Germinal center (tissue), 1 donor: ENCODE data around the gene EFCAB6.

Experiments
- DNase-seq: peaks from one replicate; pipeline ENCODE4 v3.0.0; 2012; ENCODE audit warnings: mixed read lengths, low spot score

EFCAB6 gene

DNA sequence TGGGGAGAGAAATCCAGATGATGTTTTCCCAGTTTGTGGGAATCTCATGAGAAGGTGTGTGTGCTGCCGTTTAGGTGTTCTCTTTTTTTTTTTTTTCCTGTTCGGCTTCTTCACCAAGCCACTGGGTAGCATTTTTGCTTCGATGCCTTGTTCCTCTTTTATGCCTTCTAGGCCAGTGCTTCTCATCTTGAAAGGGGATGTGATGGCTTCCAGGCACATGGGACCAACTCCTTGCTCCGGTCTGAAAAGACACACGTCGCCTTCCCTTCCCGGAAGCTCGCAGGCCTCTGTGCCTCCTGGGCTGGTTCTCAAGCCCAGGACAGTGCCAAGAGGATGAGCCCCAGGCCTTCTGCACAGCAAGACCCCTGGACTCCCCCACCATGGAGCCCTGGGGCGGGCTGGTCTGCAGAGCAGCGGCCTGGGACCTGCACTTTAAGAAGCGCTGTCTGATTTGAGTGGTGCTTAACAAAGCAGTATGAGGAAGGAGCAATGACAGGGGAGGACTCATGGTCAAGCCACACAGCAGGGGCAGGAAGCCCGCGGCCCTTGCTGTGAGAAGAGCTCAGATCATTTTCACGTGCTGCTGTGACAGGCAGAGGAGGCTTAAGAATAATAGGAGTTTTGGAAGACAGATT is 241.5 kb downstream of the EFCAB6 start:
- no peak for DNase-seq

DNA sequence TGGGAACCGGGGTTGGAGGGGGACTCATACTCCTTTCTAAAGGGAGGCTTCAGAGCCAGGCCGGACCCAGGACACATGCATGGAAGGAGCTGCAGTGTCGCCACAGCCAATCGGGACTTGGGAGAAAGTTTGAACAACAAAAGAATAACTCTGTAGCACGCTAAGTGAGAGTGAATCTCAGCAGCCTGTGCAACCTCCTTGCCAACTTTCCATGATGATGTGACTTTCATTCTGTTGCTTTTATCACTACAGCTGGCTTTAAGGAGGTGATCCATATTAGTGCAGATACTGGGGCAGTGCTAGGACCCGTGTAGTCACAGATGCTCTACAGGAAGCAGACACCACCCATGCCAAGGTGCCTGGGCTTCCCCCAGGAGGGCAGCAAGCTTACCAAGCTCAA is 243.0 kb downstream of the EFCAB6 start:
- no peak for DNase-seq

DNA sequence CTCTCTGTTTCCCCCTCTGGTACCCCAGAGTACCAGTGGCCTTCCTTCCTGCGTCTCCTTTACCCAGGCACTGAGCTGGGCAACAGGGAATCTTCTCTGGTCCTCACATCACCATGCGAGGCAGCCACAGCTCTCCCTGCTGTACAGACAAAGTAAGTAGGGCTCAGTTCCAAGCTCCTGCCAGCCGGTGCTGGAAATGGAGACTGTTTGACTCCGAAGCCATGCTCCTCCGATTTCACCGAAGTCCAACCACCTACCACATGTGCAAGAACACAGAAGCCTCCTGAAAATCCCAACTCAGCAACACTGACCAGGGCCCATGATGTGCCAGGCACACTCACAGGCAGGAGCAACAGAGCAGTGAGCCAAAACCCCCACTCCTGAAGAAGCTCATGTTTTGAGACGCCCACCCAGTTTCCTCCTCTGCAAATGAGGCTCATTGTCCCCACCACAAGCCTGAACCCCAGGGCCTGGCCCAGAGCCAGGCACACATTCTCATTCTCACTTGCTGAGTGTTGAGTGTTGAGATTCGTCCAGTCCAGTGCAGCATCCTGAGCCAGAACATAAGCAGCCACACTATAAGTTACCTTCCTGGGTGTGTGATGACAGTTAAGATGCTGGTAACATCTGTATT is 244.3 kb downstream of the EFCAB6 start:
- DNase-seq = no peak

DNA sequence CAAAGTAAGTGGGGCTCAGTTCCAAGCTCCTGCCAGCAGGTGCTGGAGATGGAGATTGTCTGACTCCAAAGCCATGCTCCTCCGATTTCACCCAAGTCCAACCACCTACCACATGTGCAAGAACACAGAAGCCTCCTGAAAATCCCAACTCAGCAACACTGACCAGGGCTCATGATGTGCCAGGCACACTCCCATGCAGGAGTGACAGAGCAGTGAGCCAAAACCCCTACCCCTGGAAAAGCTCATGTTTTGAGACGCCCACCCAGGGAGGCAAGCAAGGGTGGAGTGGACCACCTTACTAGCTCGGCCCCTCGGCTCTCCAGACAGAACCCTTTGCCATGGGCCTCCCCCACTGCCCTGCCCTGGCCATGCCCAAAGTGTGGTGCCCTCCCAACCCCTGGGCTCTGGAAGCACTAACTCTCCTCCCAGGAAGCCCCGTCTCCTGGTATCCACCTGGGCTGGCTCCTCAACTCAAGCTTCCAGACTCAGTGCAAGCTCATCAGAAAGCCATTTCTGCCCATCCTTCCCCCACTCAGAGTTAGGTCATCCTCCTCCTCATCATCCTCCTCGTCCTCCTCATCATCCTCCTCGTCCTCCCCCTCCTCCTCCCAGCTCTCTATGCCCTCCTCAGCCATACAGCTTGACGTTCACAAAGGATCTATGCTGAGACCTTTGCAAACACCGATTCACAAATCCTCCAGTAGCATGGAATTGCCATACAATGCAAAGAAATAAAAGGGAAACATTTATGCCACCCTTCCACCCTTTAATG is 245.4 kb downstream of the EFCAB6 start:
- DNase-seq = no peak

- no peak for DNase-seq
Observed at GRCh38 chr22:43566021-43566420, 246.1 kb downstream of the EFCAB6 start.

- no peak for DNase-seq
Observed at GRCh38 chr22:43564859-43565258, 247.2 kb downstream of the EFCAB6 start.

GRCh38 chr22:43563571-43563970 is 248.5 kb downstream of the EFCAB6 start:
- no peak for DNase-seq

DNA sequence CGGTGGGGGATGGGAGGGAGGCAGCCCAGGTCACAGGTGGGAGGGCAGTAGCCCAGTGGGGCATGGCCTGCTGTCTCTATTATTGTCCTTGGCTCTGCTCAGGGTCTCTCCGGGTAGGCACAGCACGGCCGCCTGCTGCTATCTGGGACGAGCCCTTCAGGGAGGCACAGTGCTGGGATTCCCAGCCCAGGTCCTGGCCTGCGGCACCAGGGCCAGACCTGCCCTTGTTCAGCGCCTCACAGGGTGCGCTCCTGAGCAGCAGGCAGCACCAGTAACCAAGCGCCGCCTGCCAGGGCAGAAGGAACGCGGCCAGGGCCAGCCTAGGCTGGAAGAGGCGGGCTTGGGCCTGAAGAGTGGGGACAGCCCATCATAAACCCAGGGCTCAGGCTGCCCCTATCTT is 249.3 kb downstream of the EFCAB6 start:
- no peak for DNase-seq

DNA sequence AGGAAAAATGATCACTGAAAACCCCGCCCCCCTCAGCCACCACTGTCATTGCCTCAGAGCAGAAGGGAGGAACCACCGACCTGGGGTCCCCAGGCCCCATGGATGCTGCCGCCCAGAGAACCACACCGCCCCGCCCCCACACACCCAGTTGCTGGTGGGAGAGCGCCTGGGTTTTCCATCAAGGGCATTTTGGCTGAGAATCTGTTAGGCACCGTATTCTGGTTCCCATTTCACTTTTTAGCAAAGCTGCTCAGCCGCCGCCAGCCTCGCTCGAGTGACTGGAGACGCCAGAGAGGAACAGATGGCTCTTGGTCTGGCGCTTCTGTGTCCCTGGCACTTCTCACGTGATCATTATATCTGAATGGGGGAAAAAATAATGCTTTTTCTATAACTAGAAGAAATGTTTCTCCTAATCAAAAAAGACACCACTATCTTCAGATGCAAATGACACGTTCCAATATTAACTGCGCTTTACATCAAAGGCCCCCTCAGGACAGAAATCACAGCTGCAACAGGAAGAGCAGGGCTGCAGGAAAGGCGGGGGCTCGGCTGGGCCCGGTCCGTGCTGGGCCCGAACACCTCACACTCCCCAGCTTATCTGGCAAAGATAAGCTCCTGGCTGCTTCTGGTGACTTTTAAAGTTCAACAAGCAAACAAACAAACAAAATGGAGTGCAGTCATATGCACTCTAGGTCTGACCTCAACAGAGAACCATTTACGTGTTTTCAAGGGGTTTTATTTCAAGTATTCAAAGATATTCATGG is 250.5 kb downstream of the EFCAB6 start:
- DNase-seq = no peak

DNA sequence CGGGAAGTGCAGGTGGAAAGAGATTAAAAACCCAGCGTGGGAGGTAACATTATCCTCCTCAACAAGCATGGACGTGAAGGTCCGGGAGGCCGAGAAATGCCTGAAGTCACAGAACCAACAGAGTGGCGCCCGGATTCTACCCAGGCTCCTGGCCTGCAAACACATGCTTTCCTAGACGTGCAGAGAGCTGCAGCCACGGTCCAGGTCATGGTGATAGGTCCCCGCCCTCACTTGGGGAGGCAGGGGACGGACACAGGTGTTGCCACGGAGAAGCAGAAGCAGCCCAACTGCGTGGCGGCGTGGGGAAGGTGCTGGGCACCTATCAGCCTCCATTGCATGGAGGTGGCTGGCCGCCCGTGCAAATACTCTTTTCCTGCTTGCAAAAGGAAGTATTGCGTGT is 251.5 kb downstream of the EFCAB6 start:
- no peak for DNase-seq

GRCh38 chr22:43555561-43556515 is 256.3 kb downstream of the EFCAB6 start:
- DNase-seq = no peak

- no peak for DNase-seq
Observed at GRCh38 chr22:43554694-43555365, 257.3 kb downstream of the EFCAB6 start.

DNA sequence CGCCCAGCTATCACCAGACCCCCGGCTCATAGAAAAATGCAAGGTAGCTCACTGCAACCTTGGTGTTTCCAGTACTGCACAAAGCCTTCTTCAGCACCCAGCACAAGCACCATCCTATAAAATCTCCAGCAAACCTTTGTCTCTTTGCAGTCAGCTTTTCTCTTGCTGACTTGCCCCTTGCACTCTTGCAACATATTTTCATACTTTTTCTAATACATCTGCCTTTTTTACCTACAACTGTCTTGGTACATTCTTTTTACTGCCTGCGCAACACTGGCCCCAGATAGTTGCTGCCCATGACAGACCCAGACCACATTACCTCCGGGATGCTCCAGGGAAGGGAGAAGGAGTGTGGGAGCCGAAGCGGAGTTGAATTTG is 257.9 kb downstream of the EFCAB6 start:
- no peak for DNase-seq

DNA sequence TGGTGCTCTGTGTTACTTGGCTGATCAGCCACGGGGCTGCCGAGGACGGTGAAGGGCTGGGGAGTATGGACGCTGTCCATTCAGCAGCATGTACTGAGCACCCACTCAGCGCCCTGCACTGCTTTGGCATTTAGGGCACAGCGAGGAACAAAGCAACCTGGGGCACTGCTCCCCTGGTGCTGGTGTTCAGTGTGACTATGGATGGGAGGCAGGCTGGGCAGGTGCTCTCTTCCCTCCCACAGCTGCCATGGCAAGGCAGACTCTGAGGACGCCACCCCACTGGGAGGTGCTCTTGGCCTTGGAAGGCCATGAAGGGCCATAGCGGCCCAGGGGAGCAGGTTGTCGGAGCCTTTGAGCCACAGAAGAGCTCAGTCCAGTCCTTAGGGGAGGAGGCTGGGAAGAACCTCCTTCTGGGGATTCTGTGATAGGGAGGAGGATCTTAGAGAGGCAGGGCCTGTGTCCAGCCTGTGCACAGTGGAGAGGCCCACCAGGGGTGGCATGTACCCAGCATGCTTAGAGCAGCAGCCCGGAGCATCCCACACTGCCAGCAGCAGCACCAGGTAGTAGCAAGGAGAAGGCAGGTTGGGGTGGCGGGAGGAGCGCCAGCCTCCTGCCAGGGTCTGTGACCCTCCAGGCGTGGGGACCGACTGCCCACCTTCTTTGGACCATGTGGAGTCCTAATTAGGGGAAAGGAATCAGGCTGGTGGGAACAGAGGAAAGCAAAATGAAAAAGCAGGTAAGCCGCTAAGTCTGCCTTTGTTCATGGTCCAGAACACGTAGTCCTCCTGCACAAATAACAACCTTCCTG is 258.4 kb downstream of the EFCAB6 start:
- DNase-seq = no peak

DNA sequence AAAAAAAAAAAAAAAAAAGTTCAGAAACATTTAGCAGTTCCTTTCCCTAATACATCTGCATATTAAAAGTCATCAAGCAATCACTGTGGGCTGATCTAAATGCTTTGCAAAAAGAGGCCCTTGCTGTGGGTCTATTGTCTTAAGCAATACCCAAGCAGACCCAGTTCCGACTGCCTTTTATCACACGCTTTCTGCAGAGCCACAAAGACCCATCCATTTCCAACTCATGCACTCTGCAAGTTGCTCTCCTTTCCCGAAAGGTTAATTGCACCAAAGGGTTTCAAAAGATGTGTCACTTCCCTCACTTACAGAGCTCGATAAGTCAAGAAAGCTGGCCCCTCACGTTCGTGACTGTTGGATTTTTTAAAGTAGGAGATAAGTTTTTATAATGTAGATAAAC is 261.4 kb downstream of the EFCAB6 start:
- DNase-seq = no peak

- no peak for DNase-seq
Observed at GRCh38 chr22:43550024-43550620, 262.0 kb downstream of the EFCAB6 start.

GRCh38 chr22:43546186-43546585 is 265.9 kb downstream of the EFCAB6 start:
- DNase-seq = no peak

GRCh38 chr22:43544289-43544673 is 267.8 kb downstream of the EFCAB6 start:
- DNase-seq = no peak

DNA sequence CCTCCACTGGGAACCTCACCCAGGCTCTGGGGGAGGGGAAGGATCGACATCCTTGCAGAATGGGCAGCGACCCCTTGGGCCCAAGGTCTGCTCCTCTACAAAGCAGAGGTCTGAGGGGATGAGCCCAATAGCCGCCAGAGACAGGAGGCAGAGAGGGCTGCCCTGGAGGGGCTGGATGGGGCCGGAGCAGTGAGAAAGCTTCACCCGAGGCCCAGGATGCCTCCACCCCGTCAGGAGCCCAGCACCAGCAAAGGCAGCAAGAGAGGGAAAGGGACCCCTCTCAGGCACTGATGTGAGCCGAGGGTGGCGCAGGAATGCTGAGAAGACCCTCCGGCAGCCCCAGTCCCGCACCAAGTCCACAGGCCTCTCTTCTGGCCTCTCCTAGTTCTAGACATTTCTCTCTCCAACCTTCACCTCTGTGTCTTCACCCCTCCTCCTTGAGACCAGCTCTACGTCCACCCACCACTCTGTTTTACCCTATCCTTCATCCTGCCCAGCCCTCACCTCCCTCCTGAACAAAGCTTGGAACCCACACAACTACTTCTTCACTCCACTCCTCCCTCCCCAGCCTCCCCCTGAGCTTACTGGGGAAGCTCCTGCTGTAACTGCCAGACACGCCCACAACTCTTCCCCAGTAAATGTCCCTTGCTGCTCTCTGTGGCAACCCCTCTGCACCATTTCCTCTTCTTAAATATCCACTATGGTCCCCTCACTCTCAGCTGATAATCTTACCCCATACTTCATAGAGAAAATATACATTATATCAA is 268.4 kb downstream of the EFCAB6 start:
- DNase-seq = no peak
